GM19463 (cell line): ENCODE results near the gene XPR1.
"Not testable (repeated sequence)": the region's sequence is repeated elsewhere in the genome, so short reads cannot be mapped to it uniquely, and the experiment has no call there.

ENCODE experiments used
- ATAC-seq: cut with Tn5 transposase; IDR thresholded peaks from one replicate; pipeline ENCODE4 v1.9.1; 2021; ENCODE audit warnings: mild to moderate bottlenecking, moderate library complexity; ENCODE audit not compliant: unreplicated experiment

XPR1 gene

GRCh38 chr1:180778782-180779398, 147.1 kb downstream of the XPR1 start:
- ATAC-seq = no peak

GRCh38 chr1:180779584-180779983, 147.8 kb downstream of the XPR1 start:
- ATAC-seq = no peak

- no peak for ATAC-seq
These were observed 149.9 kb downstream of the XPR1 start for GRCh38 chr1:180781718-180782117.

- ATAC-seq = no peak
These were observed 153.5 kb downstream of the XPR1 start for GRCh38 chr1:180785291-180785690.

DNA sequence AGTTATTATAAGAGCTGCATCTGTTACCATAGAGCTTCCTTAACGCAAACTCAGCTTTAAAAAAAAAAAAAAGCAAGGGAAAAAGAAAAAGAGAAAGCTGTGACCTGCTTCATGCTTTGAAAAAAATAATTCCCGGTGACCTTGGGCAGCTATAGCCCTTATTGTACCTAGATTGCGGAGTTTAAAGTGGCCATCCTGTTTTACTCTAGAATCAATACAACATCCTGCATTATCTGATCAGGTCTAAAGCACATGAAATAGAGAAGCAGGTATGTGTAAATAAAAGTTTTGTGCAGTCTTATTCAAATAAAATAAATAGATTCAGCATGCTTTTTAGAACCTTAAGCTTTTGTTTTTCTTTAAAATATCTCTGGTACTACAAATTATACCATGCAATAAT, 154.1 kb downstream of the XPR1 start:
- ATAC-seq = no peak

- no peak for ATAC-seq
These were observed 154.8 kb downstream of the XPR1 start for GRCh38 chr1:180786624-180787023.

DNA sequence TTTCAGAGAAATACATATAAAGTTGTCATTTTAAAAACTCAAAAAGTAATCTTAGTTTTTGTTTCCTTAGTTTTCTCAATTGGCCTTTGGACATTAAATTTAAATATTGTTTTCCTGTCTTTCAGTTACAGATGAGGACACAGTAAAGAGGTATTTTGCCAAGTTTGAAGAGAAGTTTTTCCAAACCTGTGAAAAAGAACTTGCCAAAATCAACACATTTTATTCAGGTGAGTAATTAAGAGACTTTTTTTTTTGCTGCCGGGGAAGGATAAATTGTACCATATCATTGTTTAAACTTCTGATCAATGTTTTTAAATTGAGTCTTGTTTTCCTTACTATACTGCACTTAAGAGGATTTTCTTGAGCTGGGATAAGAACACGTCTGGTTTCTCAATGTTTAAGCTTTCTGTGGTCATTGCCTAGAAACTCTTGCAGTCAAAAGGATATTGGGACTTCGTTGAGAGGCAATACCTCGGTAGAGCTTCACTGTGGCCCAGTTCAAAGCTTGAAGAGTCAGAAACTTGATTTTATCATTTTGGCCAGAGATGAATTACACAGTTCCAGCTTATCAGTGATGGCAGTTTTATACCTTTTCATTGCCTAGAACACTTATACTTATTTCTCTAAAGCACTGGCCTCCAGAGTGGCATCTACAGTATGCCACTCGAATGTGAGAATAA, 155.9 kb downstream of the XPR1 start:
- no peak for ATAC-seq

GRCh38 chr1:180789460-180789859, 157.6 kb downstream of the XPR1 start:
- no peak for ATAC-seq

- ATAC-seq = not testable (repeated sequence)
These were observed 159.3 kb downstream of the XPR1 start for GRCh38 chr1:180791152-180791551.

DNA sequence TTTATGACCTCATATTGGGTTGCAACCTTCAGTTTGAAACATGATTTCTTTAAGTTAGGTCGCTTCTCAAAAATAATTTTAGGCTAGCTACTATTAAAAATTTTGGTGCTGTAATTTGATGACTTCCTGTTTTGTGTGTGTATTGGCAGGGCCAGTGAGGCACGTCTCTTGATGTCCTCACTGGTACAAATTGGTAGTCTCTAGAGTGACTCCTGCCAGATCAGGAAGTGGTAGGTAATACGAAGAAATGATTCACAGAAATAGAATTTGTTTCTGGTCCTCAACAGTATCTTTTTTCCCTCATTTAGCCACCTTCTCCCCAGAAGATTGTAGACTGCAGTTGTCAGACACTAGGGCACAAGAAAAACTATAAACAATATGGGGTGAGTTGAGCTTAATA, 160.0 kb downstream of the XPR1 start:
- ATAC-seq = no peak

- no peak for ATAC-seq
These were observed 161.6 kb downstream of the XPR1 start for GRCh38 chr1:180793451-180793850.

GRCh38 chr1:180796897-180797640, 165.2 kb downstream of the XPR1 start:
- ATAC-seq = no peak

GRCh38 chr1:180800945-180801344, 169.1 kb downstream of the XPR1 start:
- ATAC-seq = no peak

- ATAC-seq = no peak
These were observed 171.0 kb downstream of the XPR1 start for GRCh38 chr1:180802813-180803212.

DNA sequence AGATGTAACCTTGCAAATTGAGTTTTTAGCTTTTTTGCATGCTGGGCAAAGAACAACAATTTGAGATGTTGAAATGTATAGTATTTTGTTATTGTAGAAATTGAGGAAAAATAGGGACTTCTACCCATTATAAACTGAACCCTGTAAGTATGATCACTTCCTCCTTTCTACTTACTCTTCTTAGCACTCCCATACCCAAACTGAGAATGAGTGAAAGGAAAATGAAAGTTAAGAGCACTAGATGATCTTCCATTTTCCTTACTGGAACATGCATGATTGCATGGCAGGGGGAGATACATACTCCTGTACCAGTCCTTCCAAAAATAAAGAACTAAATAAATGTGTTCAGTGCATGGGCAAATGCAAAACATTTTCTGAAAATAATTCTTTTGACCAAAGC, 173.5 kb downstream of the XPR1 start:
- peak; percentile 61 for ATAC-seq

DNA sequence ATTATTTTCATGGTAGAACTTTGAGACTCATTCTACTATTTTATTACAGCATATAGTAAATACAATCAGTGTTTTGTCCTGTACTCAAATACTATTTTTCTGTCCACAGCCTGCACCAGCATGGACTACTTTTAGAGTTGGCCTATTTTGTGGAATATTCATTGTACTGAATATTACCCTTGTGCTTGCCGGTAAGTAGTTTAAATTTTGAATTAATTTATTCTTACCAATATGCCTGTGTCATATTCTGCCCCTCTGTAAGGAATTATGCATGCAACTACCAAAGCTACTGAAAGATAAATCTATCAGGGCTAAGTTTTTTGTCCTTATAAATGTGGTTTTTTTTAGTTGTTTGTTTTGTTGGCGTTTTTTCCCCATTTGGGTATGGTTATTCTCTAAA, 179.5 kb downstream of the XPR1 start:
- no peak for ATAC-seq

DNA sequence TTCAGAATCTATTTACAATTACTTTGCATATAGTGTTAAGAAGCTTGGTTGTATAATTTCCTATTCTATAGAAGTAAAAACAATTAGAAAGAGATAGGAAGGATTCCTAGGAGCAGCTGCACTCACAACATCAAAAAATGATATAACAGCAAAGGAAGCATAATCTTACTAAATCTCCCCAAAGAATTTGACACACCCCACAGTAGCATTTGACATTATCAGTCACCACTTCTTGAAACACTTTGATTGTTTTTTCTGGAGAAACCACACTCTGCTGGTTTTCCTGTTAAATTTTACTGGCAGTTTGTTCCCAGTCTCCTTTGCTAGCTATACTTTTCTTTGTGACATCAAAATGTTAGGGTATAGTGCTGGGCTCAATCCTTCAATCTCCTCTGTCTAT, 180.1 kb downstream of the XPR1 start:
- ATAC-seq = no peak

GRCh38 chr1:180814258-180814657, 182.4 kb downstream of the XPR1 start:
- ATAC-seq = no peak

DNA sequence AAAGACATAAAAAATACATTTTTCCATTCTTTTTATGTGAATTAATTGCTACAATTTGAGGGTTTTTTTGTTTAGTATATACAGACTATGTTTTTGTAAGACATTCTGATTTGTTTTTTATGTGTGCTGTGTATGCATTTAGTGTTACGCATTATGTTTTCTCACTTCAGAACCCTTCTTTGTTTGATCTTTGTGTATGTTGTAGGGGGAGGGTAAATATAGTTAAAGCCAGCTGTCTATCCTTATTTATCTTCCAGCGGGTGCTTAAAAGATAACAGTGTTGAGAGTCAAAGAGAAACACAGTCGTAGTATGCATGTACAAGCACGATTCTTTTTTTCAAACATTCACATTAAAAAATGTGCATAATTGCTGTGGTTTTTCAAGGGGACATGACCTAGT, 183.4 kb downstream of the XPR1 start:
- no peak for ATAC-seq

- ATAC-seq = no peak
These were observed 184.3 kb downstream of the XPR1 start for GRCh38 chr1:180816132-180816531.

GRCh38 chr1:180821970-180822369, 190.1 kb downstream of the XPR1 start:
- ATAC-seq = no peak

DNA sequence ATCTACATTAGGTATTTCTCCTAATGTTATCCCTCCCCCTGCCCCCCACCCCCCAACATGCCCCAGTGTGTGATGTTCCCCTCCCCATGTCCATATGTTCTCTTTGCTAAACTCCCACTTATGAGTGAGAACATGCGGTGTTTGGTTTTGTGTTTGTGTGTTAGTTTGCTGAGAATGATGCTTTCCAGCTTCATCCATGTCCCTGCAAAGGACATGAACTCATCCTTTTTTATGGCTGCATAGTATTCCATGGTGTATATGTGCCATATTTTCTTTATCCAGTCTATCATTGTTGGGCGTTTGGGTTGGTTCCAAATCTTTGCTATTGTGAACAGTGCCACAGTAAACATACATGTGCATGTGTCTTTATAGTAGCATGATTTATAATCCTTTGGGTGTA, 199.7 kb downstream of the XPR1 start:
- ATAC-seq = not testable (repeated sequence)
